SHP77 (cell line): ENCODE data around the gene PROP1.
"Not testable (repeated sequence)": the region's sequence is repeated elsewhere in the genome, so short reads cannot be mapped to it uniquely, and the experiment has no call there.

ENCODE experiments used
- DNase-seq, 2 experiments: peaks; one replicate each; lab custom pipeline; 2025; lab: John Stamatoyannopoulos, UW

PROP1 gene

GRCh38 chr5:177995691-177996595 lies at the start of gene PROP1:
PROP1 (minus strand) TSS chr5:177996242; CDS start chr5:177995933, 309 bp downstream.
- DNase-seq, result no peak

DNA sequence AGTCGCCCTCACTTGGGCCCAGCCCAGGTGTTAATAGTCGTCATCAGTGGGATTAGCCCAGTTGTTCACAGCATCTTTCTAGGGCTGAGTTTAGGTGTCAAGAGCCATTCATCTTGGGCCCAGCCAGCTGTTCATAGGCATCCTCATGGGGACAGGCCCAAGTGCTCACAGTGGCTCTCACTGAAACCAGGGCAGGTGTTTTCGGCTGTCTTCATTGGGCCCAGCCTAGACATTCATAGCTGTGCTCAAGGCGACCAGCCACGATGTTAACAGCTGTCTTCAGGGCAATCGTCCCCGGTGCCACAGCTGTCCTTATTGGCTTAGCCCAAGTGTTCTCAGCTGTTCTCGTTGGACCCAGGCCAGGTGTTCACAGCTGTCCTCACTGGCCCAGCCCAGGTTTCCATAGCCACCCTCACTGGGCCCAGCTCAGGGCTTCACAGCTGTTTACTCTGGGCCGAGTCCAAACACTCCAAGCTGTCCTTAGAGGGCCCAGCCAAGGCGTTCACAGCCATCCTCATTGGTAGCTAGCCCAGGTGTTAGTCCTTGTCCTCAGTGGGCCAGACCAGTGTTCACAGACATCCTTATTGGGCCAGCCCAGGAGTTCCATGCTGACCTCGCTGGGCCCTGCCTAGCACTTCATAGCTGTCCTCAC lies 23.5 kb upstream of the PROP1 start:
- DNase-seq, result not testable (repeated sequence)

GRCh38 chr5:178012758-178013157 lies 16.7 kb upstream of the PROP1 start:
- DNase-seq, result not testable (repeated sequence)

DNA sequence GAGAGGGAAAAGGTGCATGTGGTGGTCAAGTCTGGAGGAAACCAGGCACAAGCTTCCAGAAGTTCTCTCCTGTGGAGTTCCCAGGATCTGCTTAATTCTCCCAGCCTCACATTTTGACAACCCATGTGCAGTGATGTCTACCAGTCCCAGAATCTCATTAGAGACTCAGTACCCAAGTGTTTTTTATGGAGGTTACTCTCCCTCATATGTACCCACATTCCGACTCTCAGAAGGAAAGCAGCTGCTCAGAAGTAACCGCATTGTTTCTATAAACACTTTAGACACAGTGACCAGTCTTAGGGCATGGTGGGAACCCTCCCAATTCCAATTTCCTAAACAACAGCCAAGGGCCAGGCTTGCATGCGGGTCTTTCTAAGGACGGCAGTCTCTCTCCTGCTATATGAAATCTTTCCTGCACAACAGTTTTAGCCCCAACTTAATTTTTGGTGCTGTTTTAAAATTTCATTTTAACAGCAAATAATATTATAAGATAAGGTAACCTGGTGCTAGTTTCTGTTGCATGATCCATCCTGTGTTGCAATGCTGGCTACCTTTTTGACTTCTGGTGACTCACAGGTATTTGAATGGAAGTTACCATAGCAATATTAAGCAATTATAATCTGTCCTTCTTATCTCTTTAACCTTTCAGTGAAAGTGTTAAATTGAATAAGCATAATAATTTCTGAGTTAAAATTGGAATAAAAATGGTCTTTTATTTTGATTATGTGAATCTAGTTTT lies 15.9 kb upstream of the PROP1 start:
- DNase-seq, result not testable (repeated sequence)

DNA sequence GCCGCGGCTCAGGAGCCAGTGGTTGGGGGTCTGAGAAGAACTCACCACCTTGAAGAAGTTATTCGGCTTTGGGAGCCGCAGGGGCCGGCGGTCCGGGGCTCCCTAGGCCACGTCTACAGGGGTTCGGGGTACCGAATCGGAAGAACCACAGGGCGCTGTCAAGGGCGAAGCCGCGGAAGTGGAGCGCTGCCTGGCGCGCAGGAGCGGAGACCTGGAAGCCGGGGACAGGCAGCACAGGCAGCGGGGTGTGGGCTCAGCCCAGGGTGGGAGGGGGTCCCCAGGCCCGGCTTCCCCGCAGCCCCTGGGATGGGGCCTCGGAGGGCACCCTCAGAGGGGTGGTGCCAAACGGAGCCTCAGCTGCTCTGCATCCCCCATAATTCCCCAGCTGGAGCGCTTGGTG lies 11.2 kb upstream of the PROP1 start:
- not testable (repeated sequence) for DNase-seq

GRCh38 chr5:178006536-178007231 lies 10.6 kb upstream of the PROP1 start:
- DNase-seq, result not testable (repeated sequence)

DNA sequence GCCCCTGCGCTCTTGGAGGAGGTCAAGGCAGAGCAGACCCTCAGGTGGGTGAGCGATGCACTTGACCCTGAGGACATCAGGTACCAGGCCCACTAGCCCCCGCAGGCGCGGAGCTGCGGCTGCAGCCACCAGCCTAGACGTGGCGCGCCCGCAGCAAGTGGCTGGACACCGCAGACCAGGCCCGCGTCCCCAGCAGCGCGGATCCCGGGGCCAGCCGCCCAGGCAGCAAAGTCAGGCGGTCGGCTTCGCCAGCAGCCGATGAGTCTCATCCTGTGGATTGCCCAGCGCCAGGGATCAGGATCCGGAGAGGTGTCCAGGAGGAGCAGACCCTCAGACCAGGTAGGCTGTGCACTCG lies 10.1 kb upstream of the PROP1 start:
- not testable (repeated sequence) for DNase-seq

DNA sequence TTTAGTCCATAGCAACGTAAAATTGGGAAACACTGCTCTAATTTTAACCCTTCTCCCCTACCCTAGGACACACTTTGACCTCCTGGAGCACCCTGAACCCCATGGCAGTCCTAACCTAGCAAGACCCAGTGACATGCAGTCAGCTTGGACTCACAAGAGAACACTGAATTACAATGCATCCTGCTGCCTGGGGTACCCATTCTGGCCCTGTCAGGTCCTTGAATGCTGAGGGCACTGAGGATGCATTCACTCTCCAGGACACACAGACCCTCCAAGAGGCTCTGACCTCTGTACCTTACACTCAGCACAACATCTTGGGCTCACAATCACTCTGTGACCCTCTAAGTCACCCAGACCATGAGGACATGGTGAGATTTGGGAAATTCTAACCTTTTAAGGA lies 1.8 kb upstream of the PROP1 start:
- no peak for DNase-seq

GRCh38 chr5:177997319-177997670 lies 1.3 kb upstream of the PROP1 start:
- DNase-seq, result no peak

DNA sequence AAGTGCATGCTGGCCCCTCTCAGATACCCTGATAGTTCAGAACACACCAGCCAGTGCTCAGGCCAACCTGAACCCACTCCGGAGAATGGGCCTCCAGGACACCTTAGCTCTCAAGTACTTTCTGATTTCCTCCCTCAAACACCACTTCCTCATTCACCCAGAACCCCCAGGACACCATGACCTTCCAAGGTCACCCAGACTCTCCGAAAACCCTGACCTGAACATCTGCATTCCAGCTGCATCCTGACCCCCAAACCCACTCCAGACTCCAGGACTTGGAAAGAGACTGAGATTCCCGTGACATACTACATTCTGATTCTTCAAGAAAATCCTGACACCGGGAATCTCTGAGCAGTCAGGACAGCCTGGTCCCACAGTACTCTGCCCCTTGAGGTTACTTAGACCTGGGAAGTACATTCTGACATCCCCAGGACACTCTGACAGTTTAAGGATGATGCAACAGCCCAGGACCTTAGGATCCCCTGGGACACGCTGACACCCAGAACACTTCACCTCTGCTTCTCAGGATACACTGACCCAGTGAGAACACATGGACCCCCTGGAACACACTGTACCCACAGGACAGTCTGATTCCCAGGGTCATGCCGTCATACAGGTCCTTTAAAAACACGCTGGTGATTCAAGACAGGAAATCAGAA lies 747 bp upstream of the PROP1 start:
- DNase-seq, result no peak

DNA sequence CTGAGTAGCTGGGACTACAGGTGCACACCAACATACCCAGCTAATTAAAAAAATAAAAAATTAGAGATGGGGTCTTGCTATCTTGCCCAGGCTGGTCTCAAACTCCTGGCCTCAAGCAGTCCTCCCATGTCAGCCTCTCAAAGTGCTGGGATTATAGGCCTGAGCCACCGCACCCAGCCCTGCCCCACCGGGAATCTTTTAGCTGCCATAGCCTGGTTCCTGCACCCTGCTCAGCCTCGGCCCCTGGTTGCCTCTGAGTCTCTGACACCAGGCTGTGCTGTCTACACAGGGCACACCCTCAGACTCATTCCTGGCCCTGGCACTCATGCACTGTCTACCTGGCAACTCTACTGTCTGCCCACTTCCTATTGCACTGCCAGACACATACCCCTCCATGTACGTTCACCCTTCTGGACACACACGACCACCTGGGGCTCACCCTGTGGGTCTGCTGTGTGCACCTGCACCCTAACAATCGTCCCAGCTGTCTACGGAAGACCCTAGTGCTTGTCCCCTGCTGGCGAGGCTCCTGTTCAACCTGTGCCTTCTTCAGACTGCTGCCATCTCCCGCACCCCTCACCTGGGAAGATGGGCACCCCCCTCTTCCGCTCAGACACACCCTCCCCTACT lies 1.4 kb downstream of the PROP1 start:
- DNase-seq, result no peak

- DNase-seq, result no peak
Measured at GRCh38 chr5:177994063-177994462, 2.0 kb downstream of the PROP1 start.

DNA sequence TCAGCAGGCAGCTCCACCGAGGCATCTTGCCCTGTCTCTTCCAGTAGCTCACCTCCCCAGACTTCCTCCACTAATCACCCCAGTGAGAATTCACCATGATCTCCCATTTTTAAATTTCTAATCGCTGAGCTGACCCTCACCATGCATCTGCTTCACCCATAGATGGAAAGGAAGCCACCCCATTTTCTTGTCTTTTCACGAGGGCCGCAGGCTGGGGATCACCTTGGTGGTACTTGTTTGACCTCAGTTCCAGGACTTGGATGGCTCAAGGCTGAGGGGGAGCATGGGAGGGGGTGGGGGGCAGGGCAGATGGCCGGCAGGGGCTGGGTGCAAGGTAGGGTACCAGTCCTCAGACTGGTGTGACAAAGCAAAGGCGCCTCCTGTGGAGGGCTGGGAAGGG lies 3.6 kb downstream of the PROP1 start:
- no peak for DNase-seq

- no peak for DNase-seq
Measured at GRCh38 chr5:177988989-177989625, 6.9 kb downstream of the PROP1 start.

GRCh38 chr5:177987326-177987725 lies 8.7 kb downstream of the PROP1 start:
- DNase-seq, result no peak

- DNase-seq, result no peak
Measured at GRCh38 chr5:177985430-177986040, 10.5 kb downstream of the PROP1 start.

GRCh38 chr5:177984584-177985206 lies 11.3 kb downstream of the PROP1 start:
- DNase-seq, result no peak

- DNase-seq, result no peak
Measured at GRCh38 chr5:177983763-177984583, 12.1 kb downstream of the PROP1 start.

DNA sequence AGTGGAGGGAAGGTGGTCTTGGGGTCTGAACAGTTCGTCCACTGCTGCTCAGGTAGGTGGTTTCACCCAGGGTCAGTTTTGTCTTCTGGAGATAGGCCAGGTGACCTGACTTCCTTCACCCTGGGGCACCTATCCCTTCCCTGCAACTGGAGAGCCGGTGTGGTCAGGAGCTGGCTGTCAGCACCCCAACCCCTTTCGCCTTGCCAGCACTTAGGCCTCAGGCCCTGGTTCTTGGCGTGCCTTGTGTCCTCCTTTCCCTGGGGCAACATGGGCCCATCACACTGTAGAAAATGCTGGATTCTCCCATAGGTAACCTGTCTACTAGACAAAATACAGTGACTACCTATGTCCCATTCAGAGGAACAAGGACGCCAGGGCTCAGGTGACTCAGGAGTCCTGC lies 13.1 kb downstream of the PROP1 start:
- DNase-seq, result no peak
